Left ventricle myocardium superior (tissue), 1 donor: ENCODE data around the gene KCNH4. TPM values are rescaled to one million over a fixed set of nuclear protein-coding genes. Genes with fewer than 3 reads are reported as not detected.
"Not testable (repeated sequence)": the region's sequence is repeated elsewhere in the genome, so short reads cannot be mapped to it uniquely, and the experiment has no call there.

Experiments used
- ATAC-seq: fragments of 200-7000 bp; cut with Tn5 transposase; one replicate; pipeline ENCODE4 v1.9.1; 2020; ENCODE audit warnings: mild to moderate bottlenecking, moderate library complexity
- DNase-seq: peaks from one replicate; pipeline ENCODE4 v3.0.0-alpha.2; 2020
- intact Hi-C: fragments of 100-400 bp; cut with micrococcal nuclease; formaldehyde crosslinking; loops from one replicate; pipeline ENCODE4 v1.11.0; 2022
- long read RNA-seq: library from polyadenylated mRNA; unstranded; transcript quantifications from one replicate; pipeline ENCODE4 v2.0.0, GENCODE V29; 2021
- total RNA-seq: library from RNA; stranded (reverse); fragmentation: NEBNext Ultra II Directional; extraction: Animal tissue kit (Norgen Biotek cat#: 25700); gene quantifications from one replicate; pipeline ENCODE4 v1.2.1, GENCODE V29; 2021
- donor health status: DM: no; HTN: yes; CAD: no; lungs with severe emphysema.

KCNH4 gene
- total RNA-seq: 0.15 TPM
- long read RNA-seq: 0 reads

DNA sequence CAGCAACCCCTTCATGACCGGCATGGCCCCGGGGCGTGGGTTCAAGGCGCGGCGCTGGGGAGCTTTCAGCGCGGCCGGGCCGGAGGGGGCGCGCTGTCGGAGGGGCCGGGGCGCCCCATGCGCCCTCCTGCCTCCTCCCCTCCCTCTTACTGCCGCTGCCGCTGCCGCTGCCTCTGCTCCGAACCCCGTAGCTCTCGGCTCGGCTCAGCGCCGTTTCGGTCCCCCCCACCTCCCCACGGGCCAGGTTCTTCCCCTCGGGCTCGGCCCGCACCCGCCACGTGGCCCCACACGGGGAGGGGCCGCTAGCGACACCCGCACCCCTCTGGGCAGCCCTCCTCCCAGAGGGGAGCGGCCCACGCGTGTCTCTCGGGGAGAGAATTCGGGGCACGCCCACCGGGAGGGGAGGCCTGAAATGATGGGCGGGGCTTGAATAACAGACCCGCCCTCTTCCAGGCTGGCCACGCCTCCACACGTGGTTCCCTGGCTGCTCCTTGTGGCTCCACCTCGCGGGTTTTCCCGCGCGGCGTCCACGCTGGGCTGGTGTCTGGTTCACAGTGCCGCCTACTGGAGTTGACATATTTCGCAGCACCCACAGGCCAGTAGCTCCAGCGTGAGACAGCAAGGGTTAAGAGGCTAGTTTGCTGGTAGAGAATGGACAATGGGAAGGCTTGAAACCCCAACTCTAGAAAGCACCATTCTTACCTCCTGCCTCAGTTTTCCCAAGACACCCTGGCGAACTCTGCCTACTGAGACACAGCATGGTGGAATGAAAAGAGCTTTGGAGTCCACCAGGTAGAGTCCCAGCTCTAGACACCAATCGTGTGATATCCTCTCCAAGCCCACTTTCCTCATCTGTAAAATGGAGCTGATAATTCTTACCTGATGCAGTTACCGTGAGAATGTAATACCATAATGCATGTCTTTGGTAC, at the start of gene KCNH4:
Gene KCNH4 (minus strand): TSS at position 221 of the 929 bp plus-strand sequence. CDS start 197 bp downstream, at position 24.
- ATAC-seq (peak; percentile 66), DNase-seq (peak; percentile 87)
- intact Hi-C loops: no loop called here

DNA sequence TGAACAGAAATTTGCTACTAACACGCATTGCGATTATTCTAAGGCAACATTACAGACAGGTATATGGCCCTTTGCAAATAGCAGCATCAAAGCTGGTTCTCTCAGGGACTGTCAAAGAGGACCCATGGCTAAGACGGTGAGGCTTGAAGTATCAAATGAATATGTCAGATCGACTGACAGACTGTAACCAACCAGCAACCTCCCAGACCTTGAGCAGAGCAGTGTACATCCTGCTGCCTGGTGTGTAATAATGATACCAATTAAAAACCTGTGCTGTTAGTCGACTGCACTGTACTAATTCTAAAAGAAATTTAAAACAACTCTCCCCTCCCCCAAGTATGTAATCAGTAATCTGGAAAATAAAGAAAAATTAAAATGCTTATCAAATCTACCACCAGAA, 49.3 kb upstream of the KCNH4 start:
- no peak for ATAC-seq
- intact Hi-C loops: no loop called here
- no peak for DNase-seq

DNA sequence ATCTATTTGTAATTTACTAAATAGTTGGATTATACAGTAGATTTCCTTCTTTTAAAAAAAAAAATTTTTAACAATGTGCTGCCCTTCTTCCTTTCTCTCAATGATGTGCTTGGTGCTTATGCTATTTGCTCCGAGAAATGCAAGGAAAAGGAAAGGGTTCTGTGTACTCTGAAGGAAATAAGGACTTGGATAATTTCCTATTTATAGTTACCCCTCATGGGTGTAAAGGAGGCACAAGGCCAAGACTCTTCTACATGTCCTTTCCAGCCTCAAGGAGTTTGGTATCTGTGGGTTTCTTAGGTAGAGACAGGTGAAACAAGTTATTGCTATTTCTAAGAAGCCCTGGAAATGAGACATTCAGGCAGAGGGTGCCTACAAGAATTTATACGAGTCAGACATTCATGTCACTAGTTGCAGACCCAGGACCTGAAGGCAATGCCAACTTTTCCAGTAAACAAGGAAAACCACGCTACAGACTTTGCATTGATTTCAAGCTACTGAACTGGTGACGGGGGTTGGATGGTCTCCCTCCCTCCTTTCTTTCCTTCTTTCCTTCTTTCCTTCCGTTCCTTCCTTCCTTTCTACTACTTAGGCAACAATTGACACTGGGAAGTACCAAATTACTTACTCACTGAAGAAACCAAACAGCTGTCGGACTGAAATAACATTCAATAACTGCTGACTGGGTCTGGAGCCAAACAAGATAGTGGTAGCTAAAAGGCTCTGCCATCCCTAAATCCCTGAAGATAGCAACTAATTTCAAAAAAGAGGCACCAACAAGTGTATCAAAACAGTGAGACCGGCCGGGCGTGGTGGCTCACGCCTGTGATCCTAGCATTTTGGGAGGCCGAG, 47.1 kb upstream of the KCNH4 start:
- DNase-seq (no peak), ATAC-seq (peak; percentile 68)
- intact Hi-C loops: no loop called here

DNA sequence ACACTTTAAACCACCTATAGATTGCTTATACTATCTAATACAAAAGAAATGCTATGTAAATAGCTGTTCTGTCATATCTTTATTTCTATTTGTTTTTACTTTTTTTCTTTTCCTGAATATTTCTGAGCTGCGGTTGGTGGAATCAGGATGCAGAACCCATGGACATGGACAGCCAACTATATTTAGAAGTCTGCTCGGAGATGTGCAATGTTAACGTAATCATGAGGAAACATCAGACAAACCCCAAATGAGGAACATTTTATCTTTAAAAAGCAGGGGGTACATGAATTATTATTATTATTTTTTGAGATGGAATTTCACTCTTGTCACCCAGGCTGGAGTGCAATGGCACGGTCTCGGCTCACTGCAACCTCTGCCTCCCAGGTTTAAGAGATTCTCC, 44.7 kb upstream of the KCNH4 start:
- intact Hi-C loops: no loop called here

DNA sequence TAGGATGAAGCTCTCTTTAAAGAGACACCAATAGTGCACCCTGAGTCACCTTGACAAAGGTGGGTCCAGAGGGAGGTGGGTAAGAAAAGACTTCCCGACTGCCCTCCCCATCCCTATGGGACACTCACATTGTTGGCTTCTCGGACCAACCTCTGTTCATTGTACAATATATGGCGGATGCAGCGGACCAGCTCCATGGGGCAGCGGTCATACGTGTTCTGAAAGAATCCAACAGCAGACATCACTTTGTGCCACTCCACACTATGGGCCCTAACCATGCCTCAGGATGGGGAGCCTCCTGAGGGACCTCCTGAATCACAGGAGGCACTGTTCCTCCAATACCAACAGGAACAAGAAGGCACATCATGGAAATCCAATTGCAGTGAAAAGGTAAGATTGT, 43.7 kb upstream of the KCNH4 start:
- ATAC-seq: no peak
- intact Hi-C loops: no loop called here

More for the DNA sequence above, 44.7 kb upstream of the KCNH4 start:
- DNase-seq (no peak), ATAC-seq (no peak)

DNA sequence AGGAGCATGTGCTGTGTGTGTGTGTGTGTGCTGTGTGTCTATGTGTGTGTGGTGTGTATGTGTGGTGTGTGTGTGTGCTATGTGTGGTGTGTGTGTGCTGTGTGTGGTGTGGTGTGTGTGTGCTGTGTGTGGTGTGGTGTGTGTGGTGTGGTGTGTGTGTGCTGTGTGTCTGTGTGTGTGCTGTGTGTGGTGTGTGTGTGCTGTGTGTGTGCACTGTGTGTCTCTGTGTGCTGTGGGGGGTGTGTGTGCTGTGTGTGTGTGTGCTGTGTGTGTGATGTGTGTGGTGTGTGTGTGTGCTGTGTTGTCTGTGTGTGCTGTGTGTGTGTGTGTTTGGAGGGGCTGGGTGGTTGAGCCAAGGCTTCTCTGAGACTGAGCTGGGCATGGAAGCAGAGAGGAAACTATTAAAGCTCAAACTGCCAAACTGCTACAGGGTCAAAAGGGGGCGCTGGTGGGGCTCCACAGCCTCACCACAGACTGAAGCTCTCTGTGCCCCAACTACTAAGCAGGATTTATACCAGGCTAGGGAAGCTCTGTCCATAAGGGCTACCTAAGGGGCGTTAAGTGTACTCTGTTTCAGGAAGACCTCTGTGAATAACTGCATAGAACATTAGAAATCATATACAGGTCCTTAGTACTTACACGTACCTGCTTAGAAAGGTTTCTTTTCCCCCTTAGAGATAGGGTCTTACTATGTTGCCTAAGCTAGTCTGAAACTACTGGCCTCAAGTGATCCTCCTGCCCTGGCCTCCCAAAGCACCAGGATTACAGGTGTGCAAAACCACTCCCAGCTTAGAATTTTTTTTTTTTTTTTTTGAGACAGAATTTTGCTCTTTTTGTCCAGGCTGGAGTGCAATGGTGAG, 41.2 kb upstream of the KCNH4 start:
- no peak for DNase-seq

More for the DNA sequence above, 43.7 kb upstream of the KCNH4 start:
- DNase-seq: no peak

DNA sequence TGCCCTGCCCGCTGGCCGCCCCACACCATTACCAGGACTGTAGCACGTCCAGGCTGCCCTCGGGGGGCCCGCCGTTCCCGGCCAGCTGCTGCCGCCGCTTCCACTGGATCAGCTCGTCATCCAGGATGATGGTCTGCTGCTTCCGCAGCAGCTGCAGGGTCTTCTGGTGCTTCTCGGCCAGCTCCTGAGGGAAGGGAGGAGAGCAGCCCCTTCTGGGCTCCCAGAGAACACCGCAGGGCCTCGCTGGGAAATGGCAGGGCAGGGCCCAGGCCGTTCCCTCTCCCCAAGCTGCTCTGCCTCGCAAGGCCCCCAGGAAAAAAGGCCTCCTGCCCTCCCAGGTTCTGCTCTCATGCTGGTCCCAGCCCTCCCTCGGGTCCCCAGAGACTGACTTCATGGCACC, 38.3 kb upstream of the KCNH4 start:
- DNase-seq, ATAC-seq, intact Hi-C loops: not testable (repeated sequence)

More for the DNA sequence above, 41.2 kb upstream of the KCNH4 start:
- intact Hi-C loops: no loop called here
- peak; percentile 54 for ATAC-seq

DNA sequence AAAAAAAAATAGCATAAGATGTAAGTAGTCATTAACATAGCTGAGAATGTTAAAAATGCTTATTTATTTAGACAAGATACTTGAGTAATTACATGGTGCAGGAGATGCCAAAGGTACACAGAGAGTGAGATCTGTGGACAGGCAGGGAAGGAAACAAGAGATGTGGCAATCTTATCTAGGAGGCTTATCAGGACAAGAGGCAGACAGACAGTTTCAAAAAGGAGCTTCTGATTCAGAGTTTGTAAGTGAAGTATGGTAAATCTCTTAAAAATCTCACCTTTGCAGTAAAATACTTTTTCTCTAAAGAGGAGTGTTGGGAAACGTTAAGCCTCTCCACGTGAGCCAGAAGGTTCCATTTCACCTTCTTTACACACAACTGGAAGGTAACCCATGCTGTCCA, 33.2 kb upstream of the KCNH4 start:
- no peak for DNase-seq
- ATAC-seq: no peak
- intact Hi-C loops: no loop called here

DNA sequence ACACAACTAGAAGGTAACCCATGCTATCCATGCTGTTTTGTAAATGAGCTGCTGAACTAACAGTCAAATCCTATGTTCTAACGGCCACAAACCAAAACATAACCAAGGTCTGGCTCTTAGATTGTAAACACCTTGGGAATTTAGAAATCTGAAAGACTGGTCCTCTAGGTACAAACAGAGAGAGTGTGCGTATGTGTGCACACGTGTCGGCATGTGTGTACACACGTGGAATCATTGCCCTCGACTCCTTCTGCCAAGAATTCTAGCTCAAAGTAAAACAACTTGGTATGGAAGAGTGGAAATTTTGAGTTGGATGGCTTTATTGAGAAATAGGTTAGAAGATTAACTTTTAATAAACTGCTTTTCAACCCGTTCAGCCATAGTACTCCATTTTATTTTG, 31.4 kb upstream of the KCNH4 start:
- ATAC-seq: peak; percentile 22
- intact Hi-C loops: no loop called here
- DNase-seq: no peak

DNA sequence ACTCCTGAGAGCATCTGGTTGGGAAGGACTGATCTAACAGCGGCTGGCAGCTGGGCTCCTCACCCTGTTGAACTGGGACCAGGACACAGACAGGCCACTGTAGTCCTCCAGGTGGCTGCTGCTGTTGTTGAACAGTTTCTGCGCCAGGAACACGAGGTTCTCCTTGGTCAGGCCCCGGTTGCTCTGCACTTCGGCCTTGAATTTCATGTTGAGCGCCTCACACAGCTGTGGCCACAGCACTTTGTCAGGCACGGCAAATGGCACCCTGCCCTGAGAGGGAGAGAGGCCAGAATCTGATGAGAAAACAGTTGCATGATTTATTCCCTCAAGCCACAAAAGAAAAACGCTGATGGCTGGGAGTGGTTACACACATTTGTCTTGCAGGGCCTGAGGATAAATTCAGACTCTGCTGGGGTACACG, 31.0 kb upstream of the KCNH4 start:
- peak; percentile 86 for DNase-seq
- intact Hi-C loops: not testable (repeated sequence)

DNA sequence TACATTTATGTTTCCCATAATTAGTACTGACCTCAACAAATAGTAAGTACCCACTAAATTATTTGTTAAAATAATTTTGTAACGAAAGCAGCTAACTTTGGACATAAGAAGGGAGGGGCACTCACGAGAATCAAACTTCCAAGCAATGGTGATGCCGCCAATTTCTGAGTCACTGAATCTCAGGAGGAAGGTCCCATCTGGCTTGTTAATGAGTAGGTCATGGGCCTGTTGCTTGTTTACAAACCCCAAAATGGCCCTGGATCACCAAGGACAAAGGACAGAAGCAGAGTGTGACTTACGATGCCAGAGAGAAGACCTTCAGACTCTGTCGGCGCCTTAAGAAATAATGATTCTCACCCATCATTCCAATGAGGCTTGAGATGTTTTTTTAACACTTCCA, 29.1 kb upstream of the KCNH4 start:
- intact Hi-C loops: no loop called here
- no peak for DNase-seq
- peak; percentile 26 for ATAC-seq

More for the DNA sequence above, 31.0 kb upstream of the KCNH4 start:
- ATAC-seq: peak; percentile 96

DNA sequence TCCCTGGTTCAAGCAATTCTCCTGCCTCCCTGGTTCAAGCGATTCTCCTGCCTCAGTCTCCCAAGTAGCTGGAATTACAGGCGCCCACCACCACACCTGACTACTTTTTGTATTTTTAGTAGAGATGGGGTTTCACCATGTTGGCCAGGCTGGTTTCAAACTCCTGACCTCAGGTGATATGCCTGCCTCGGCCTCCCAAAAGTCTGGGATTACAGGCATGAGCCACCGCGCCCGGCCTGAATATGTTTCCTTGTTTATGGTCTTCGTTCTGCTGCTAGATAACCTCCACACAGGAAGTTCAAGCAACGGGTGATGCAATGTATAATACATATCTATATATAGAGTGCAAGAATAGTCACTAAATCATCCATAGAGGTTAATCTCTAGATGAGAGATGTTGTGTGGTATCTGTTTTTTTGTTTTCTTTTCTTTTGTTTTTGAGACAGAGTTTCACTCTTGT, 25.2 kb upstream of the KCNH4 start:
- DNase-seq, intact Hi-C loops, ATAC-seq: not testable (repeated sequence)

DNA sequence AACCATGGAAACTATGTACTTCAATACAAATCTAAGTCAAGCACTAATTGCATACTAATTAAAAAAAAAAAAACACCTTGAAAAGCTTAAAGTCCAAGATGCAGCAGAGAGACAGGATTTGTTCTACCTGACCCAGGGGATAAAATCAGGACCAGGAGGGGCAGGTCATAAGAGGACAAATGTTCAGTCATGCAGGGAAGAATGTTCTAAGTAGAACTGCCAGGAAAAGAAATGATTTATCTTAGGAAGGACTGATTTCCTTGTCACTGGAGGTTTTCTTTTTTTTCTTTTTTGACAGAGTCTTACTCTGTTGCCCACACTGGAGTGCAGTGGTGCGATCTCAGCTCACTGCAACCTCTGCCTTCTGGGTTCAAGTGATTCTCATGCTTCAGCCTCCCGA, 22.4 kb upstream of the KCNH4 start:
- no peak for DNase-seq
- intact Hi-C loops: no loop called here
- ATAC-seq: no peak

DNA sequence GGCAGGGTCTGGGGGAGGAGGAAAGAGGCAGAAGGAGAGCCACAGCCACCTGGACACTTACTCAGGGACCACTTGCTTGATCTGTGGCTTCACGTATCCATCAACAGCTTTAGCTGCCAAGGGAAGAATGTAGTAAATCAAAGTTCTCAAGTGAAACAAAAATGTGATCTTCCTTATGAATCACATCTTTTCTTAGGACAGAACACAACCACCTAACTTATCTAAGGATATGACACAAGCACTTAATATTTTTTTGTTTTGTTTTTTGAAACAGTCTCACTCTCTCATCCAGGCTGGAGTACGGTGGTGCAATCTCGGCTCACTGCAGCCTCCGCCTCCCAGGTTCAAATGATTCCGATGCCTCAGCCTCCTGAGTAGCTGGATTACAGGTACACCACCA, 21.8 kb upstream of the KCNH4 start:
- no peak for ATAC-seq
- DNase-seq: no peak
- intact Hi-C loops: no loop called here

DNA sequence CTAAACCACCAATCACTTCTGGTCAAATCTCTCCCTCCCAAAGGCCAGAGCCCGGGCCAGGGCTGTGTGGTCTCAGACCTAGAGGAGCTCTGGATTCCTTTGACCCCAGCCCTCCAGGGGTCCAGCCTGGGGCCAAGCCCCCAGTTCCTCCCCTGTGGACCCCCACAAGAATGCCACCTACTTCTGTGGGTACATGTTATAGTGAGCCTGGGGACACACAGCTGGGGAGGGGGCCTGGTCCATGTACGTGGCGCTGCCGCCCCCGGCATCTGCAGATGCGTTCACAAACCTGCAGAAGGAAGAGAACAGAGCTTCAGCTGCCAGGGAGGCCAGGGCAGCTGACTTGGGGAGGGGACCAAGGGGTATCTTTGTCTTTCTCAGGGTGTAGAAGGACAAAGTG, 21.2 kb upstream of the KCNH4 start:
- DNase-seq (no peak), ATAC-seq (no peak)
- intact Hi-C loops: no loop called here

DNA sequence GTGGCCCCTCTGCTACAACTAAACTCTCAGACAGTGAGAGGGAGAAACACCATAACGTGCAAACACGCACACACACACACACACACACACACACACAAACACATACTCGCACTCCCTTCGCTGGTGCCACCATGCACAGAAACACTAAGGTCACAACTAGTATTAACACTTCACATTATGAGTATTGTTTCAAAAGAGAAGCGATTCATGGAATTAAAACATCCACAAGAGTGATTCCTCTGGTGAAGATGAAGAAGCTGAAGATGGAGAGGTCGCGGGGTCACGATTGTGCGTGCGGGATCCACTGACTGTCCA, 20.5 kb upstream of the KCNH4 start:
- DNase-seq (no peak), ATAC-seq (no peak)
- intact Hi-C loops: no loop called here

DNA sequence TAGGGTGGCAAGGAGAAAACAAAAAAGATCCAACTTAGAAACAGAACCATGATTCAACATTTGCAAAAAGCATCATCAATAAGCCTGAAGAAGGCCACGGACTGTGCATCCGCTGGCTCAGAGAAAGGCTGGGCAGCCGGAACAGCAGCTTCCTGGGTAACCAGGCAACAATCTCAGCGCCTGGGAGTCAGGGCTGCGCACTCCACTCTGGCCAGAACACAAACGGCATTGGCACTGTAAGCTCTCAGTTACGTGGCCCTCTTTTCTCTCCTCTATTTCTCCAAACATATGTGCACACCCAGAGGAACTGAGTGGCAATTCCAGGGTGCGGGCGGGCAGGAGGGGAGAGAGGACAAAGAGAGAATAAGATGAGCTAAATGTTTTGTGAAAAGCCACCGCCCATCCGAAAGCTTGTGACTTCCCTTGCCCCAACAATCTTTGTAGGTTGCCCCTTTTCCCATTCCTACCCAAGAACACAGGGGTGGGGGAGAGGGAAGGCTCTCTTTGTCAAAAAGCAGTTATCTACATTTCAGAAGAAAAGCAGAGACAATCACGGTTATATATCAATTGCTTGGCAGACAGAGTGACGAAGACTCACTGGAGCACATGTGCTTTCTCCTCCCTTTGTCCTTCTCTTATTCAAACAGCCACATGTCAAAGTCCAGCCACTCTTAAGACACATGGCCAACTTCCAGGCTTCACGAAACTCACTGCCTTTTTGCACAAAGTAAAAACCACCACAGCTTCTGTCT, 19.9 kb upstream of the KCNH4 start:
- ATAC-seq: peak; percentile 96
- DNase-seq: peak; percentile 76
- intact Hi-C loops: no loop called here

DNA sequence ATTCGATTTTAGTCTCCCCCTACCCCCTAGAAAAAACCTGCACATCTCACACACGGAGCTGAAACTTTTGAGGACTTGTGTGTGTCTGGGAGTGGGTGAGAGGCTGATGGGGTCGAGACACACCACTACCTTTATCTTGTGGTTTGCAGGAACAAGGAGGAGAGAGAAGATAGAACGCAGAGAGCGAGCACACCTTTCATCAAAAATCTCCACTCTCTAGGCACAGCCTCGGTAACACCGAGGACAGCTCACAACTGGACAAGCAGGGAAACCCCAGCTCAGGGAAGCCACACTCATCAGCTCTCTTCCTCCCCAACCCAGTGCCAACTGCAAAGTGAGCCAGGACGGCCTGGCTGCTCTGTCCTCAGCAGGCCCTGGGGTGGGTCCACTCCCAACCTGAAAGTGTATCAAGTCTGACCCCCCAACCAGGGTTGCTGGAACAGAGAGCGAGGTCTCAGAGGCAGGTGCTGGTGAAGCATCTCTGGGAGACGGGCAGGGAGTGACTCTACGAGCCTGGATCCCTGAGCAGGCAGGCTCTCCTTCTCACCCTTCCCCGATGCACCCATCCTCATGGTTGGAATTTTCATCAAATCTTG, 18.6 kb upstream of the KCNH4 start:
- no peak for ATAC-seq
- intact Hi-C loops: no loop called here
- DNase-seq: no peak
